HG03432 (cell line): ENCODE measurements around the gene C9.
"Not testable (repeated sequence)": the region's sequence is repeated elsewhere in the genome, so short reads cannot be mapped to it uniquely, and the experiment has no call there.

Source experiments
- ATAC-seq: cut with Tn5 transposase; IDR thresholded peaks from one replicate; pipeline ENCODE4 v1.9.1; 2021; ENCODE audit warnings: mild to moderate bottlenecking, moderate library complexity; ENCODE audit not compliant: unreplicated experiment

C9 gene

GRCh38 chr5:39364367-39364766 lies at the start of gene C9:
Gene C9, minus strand, starts transcription at chr5:39364495. Its CDS starts 31 bp downstream, at chr5:39364464.
- ATAC-seq, result no peak

DNA sequence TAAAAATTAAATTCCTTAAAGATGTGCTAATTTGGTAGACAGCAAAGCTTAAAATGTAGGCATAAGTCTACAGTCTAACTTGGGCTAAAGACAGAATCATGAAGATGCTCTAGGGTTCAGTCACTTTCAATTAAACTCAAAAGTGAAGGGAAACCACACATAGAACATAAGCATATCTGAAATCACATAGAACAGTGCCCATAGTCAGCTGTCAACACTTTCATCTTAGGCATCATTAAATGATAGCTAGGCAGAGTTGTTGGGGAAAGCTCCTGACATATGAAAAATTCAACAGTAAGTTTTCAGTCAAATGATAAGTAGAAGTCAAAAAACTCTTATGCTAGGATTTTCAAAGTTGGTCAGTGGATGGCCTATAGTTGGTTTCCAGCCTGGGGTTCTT lies 49.5 kb upstream of the C9 start:
- ATAC-seq, result no peak

- ATAC-seq, result no peak
Observed at GRCh38 chr5:39412721-39413394, 48.6 kb upstream of the C9 start.

DNA sequence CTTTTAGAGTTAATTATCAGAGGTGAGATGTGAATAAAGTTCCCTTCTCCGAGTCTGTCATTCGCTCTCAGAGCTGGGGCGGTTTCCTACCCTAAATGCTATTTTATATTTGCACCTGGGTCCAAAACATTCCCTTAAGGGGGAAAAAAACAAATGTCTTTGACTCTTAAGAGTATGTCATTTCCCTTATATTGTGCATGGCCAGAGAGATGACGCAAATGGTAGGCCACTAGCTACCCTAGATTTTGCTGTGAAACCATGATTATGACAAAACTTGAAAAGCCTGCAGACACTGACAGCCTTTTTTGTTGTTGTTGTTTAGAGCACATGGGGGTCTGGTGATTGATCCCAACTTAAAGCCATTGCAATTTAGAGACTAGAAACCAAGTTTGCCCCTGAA lies 47.7 kb upstream of the C9 start:
- no peak for ATAC-seq

- no peak for ATAC-seq
Observed at GRCh38 chr5:39411061-39411460, 46.8 kb upstream of the C9 start.

- no peak for ATAC-seq
Observed at GRCh38 chr5:39409033-39409432, 44.7 kb upstream of the C9 start.

DNA sequence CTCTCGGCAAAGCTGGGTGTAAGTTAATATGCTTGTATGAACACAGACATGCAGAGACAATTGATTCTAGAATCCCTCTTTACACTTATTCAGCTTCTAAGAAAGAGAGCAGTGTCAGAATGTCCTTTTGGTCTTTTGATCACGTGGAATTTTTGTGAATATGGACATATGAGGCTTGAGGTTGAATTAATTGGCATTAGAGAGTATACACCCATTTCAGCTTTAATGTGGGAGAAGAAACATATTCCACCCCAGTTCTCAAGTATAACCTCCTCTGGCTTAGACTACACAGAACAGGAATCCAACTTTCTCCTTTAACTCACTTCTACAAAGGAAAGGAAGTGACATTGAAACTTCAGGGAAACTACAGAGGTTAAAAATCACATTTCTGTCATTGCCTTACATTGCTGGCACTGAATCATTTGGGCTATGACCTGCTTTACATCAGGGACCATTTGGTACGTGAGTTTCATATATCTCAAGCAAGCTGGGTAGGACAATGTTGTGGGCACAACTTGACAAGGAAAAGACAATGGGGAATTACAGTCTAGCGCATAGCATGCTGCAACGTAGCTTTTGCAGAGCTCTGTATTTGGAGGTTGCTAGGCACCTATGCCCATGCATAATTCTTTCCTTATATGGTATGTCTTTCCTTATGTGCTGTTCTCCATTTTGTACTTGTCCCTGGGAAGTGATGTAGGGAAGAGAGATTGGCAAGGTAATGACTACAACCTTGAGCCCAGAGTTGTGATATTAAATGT lies 41.0 kb upstream of the C9 start:
- no peak for ATAC-seq

GRCh38 chr5:39403761-39404160 lies 39.5 kb upstream of the C9 start:
- ATAC-seq, result not testable (repeated sequence)

DNA sequence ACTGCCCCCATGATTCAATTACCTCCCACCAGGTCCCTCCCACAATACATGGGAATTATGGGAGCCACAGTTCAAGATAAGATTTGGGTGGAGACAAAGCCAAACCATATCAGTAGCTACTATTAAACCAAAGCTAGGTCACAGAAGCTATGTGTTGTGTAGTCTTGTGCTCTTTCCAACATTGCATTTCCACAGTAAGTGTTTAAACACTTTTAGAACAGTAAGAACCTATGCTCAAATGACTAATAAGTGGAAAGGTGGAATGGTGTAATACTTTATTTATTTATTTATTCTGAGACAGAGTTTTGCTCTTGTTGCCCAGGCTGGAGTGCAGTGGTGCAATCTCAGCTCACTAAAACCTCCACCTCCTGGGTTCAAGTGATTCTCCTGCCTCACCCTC lies 37.8 kb upstream of the C9 start:
- ATAC-seq, result not testable (repeated sequence)

DNA sequence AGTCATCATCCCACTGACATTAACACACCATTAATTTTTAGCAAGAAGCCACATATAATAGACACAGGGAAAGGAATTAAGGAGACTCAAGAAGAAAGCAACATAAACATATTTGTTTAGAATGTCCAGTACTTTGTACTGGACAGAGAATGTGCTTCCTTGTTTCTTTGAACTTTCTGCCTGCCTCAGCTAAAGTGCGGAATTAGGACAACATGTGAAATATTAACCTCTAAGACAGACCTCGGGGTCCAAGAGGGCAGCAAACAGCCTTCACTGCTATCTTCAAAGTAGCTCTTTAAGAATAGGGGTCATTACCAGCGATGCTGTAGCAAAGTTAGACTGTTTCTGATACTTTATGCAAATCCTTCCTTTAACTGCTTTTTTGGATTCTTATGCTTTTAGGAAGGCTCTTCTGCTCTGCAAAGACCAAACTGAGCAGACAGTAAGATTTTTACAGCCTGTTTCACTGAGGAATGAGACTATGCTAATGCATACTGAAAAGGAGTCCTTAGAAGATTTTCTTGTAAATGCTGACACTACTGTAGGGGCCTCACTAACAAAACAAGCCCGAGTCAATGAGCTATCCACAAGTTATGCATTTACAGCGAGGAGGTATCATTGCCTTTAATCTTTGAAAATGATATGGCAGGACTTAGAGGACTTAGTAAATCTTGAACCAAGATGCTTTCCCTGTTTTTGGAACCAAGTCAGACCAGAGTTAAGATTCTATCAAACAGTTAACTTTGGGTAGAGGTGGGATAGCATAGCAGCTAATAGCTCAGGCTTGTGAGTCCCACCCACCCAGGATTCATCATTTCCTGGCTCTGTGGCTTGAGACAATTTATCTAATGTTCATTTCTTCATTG lies 36.7 kb upstream of the C9 start:
- ATAC-seq, result no peak

DNA sequence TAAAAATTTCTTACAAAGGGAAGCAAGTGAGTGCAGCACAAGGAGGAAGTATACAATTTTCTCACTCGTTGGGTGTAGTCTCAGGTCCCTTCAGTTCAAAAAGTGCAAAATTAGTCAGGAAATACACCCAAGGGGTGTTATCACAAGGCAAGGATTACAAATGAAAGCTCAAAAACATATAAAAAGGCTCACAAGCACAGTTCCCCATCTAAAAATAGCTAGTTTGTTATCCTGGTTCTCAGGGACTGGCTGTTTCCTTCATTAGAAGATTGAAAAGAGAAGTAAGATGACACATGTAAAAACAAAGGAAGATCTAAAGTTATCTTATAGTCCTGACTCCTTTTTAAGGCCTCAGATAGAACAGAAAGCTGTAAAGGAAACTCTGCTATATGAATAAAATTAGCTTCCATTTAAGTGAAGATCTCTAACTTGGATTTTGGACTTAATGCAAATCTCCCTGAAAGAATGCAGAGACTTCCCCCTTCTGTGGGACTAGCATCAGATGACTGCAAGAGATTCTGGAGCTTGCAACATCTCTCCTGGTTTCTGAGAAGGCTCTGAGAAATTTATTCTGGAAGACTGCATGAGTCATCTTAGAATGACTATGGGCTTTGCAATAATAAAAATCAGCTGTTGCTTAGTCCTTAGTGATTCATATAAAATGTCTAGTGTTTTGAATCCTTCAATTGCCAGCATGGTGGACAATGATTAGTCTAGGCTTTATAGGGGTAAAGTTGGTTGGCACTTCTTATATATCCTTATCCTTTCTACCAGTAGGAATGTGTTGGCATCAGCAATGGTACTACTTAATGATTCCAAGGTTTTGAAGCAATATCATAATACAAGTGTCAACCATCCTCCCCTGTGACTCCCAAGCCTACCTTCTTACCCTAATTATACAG lies 35.1 kb upstream of the C9 start:
- no peak for ATAC-seq

DNA sequence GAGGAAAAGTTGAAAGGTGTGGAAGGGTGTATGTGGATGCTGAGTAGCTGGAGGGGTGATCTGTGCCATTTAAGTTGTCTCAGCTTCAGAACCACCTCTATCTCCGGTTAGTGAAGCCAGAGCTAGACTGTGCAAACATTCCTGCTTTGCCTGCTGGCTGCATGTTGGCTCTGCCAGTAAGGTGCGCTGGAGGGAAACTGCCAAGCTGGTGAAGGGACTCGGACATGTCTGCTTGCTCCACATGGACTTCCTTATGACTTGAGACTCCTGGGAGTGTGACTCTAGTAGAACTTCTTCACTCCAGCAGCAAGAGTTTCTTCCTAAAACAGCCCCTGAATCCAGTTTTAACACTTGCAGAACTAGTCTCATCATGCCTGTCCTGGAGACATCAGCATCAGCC lies 32.5 kb upstream of the C9 start:
- ATAC-seq, result no peak

DNA sequence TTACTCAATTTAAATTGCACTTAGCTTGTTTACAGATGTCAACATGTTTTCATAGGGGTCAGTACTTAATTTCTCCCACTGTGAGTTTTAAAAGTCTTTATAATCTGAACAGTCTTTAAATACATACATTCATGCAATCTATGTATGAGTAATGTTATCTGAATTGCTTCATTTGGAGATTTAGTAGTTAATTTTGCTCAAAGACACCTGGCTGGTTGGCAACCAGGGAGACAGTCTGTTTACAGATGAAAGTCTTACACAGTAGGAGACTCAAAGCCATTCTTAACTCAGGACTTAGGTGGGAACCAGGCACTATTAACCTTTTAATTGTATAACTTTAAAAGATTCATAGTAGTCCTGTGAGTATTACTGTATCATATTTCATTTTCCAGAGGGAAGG lies 31.2 kb upstream of the C9 start:
- no peak for ATAC-seq

- ATAC-seq, result no peak
Observed at GRCh38 chr5:39394946-39395345, 30.7 kb upstream of the C9 start.

GRCh38 chr5:39390945-39391344 lies 26.6 kb upstream of the C9 start:
- no peak for ATAC-seq

DNA sequence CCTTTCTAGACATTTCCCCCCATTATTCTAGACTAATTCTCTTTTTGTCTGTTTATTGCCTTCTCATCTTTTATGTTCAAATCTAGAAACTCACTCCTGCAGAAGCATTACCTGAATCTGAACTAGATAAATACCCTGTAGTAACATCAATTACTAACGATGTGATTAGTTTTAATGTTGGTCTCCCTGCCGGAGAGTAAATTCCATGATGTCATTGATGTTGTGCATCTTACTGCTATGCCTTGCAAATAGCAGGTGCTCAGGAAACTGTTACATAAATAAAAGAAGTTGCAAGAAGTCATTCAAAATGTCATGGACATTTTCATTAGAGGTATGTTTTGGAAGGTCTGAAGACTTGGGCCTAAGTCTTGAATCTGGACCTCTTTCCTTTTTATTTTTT lies 23.0 kb upstream of the C9 start:
- no peak for ATAC-seq

DNA sequence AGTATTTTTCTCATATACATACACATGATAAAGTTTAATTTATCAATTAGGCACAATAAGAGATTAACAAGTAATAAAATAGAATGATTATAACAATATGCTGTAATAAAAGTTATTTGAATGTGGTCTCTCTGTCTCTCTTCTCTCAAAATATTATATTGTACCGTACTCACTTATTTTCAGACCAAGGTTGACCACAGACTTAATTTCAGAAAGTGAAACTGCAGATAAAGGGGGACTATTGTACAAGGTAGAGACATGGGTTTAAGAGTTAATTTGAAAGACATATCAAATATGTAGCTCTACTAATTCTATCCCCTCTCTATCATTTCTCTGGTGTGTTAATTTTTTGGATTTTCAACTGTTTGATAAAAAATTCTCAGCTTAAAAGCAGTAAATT lies 20.0 kb upstream of the C9 start:
- ATAC-seq, result no peak

GRCh38 chr5:39381376-39381775 lies 17.1 kb upstream of the C9 start:
- no peak for ATAC-seq

DNA sequence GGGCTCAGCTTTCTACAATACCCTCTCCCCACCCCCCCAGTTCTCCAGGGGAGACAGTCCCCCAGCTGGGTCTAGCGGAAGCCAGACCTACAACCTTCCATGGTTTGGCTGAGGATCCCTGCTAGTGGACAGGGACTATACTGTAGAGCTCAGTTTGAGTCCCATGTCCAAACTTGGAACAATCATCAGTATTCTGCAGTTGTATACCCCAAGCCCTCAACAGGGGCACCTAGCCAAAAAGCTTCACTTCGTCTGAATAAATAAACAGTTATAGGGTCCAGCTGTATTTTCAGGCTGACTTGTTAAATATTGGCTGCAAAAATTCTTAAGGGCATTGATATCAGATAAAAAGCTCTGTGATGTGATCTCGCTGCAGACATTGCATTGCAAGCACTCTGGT lies 15.4 kb upstream of the C9 start:
- no peak for ATAC-seq

GRCh38 chr5:39377613-39378012 lies 13.3 kb upstream of the C9 start:
- ATAC-seq, result no peak

DNA sequence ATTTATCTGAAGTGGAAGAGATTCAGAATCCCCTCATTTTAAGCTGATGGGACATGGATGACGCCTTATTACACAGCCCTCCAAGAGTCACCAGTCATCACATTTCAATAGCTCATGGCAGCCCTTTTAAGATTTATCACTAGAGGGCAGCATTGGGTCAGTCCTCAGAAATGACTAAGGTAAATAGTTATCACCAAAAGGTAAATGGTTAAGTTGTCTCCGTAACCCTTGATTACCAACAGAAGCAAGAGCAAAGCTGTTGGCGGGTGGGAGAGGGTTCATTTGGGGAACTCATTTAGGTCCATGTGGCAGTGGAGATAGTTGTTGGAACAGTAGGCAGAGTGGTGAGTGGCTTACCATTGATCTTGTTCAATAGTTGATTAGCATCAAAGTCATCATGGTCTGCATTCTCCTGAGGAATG lies 12.0 kb upstream of the C9 start:
- ATAC-seq, result peak; percentile 85
